ENCODE measurements around the gene SYNGR4. TPM values are rescaled to one million over a fixed set of nuclear protein-coding genes. Genes with fewer than 3 reads are reported as not detected.

Gene SYNGR4
- total RNA-seq, 1 donor from 2014 or later, result not detected

- H3K27ac ChIP-seq, result no peak overlapping the region
- TF ChIP-seq POLR2A (IDR thresholded peaks at IDR 0.05) (no peak), POLR2AphosphoS5 (IDR thresholded peaks at IDR 0.05; ENCODE audit: insufficient read depth in 1 of 2, low read depth in 1 of 2) (no peak)
- no peak overlapping the region for H3K4me3 ChIP-seq
- intact Hi-C loops (cut with DNase I), result no loop called here
- H3K4me1 ChIP-seq, result peaks cover 26% of the 10 kb centered on the region
- DNase-seq (ENCODE audit: extremely low spot score in 2 of 2), result no peak
- no peaks in the 10 kb centered on the region for H3K36me3 ChIP-seq
- H3K27me3 ChIP-seq, result peaks cover 17% of the 10 kb centered on the region
- H3K9me3 ChIP-seq, result no peaks in the 10 kb centered on the region
Measured at GRCh38 chr19:48396016-48396823, 32.1 kb downstream of the SYNGR4 start.

- Histone ChIP-seq H3K36me3 (no peaks in the 10 kb centered on the region), H3K27ac (no peak overlapping the region), H3K4me1 (peaks cover 26% of the 10 kb centered on the region), H3K27me3 (peaks cover 17% of the 10 kb centered on the region), H3K9me3 (no peaks in the 10 kb centered on the region), H3K4me3 (no peak overlapping the region)
- TF ChIP-seq POLR2AphosphoS5 (IDR thresholded peaks at IDR 0.05; ENCODE audit: insufficient read depth in 1 of 2, low read depth in 1 of 2), result no peak
- TF ChIP-seq POLR2A (IDR thresholded peaks at IDR 0.05), result no peak
- TF ChIP-seq CTCF (IDR thresholded peaks at IDR 0.05), result no peak
- DNase-seq (ENCODE audit: extremely low spot score in 2 of 2), result no peak
- intact Hi-C loops (cut with DNase I), result no loop called here
Measured at GRCh38 chr19:48396824-48397176, 32.6 kb downstream of the SYNGR4 start.

GRCh38 chr19:48397263-48398101 is 33.3 kb downstream of the SYNGR4 start:
- Histone ChIP-seq H3K9me3 (no peaks in the 10 kb centered on the region), H3K4me3 (peak overlapping the region; percentile 33 to 48), H3K4me1 (peaks cover 26% of the 10 kb centered on the region), H3K27ac (no peak overlapping the region), H3K36me3 (no peaks in the 10 kb centered on the region), H3K27me3 (peaks cover 17% of the 10 kb centered on the region)
- no peak for DNase-seq (ENCODE audit: extremely low spot score in 2 of 2)
- TF ChIP-seq POLR2A (IDR thresholded peaks at IDR 0.05), result no peak
- no peak for TF ChIP-seq POLR2AphosphoS5 (IDR thresholded peaks at IDR 0.05; ENCODE audit: insufficient read depth in 1 of 2, low read depth in 1 of 2)
- TF ChIP-seq CTCF (IDR thresholded peaks at IDR 0.05), result no peak
- intact Hi-C loops (cut with DNase I), result no loop called here

GRCh38 chr19:48398102-48398374 is 33.9 kb downstream of the SYNGR4 start:
- Histone ChIP-seq H3K36me3 (no peaks in the 10 kb centered on the region), H3K4me3 (peak overlapping the region; percentile 33 to 48), H3K27me3 (peaks cover 17% of the 10 kb centered on the region), H3K9me3 (no peaks in the 10 kb centered on the region), H3K4me1 (peaks cover 26% of the 10 kb centered on the region), H3K27ac (no peak overlapping the region)
- no peak for DNase-seq (ENCODE audit: extremely low spot score in 2 of 2)
- intact Hi-C loops (cut with DNase I), result no loop called here
- TF ChIP-seq CTCF (IDR thresholded peaks at IDR 0.05) (no peak), POLR2AphosphoS5 (IDR thresholded peaks at IDR 0.05; ENCODE audit: insufficient read depth in 1 of 2, low read depth in 1 of 2) (no peak), POLR2A (IDR thresholded peaks at IDR 0.05) (no peak)

- no peak overlapping the region for H3K27ac ChIP-seq
- no peaks in the 10 kb centered on the region for H3K36me3 ChIP-seq
- intact Hi-C loops (cut with DNase I), result no loop called here
- peaks cover 22% of the 10 kb centered on the region for H3K4me1 ChIP-seq
- TF ChIP-seq POLR2AphosphoS5 (IDR thresholded peaks at IDR 0.05; ENCODE audit: insufficient read depth in 1 of 2, low read depth in 1 of 2), result no peak
- no peak for TF ChIP-seq POLR2A (IDR thresholded peaks at IDR 0.05)
- no peak for TF ChIP-seq CTCF (IDR thresholded peaks at IDR 0.05)
- peak overlapping the region; percentile 33 to 48 for H3K4me3 ChIP-seq
- no peaks in the 10 kb centered on the region for H3K9me3 ChIP-seq
- DNase-seq (ENCODE audit: extremely low spot score in 2 of 2), result no peak
- H3K27me3 ChIP-seq, result peaks cover 17% of the 10 kb centered on the region
Measured at GRCh38 chr19:48398375-48399235, 34.4 kb downstream of the SYNGR4 start.
